ENCODE data around the gene SRP68. TPM values are rescaled to one million over a fixed set of nuclear protein-coding genes. Genes with fewer than 3 reads are reported as not detected.

Gene SRP68
- total and polyA plus RNA-seq, 4 donors = 17.7 to 36.7 (median 28.7) TPM

DNA sequence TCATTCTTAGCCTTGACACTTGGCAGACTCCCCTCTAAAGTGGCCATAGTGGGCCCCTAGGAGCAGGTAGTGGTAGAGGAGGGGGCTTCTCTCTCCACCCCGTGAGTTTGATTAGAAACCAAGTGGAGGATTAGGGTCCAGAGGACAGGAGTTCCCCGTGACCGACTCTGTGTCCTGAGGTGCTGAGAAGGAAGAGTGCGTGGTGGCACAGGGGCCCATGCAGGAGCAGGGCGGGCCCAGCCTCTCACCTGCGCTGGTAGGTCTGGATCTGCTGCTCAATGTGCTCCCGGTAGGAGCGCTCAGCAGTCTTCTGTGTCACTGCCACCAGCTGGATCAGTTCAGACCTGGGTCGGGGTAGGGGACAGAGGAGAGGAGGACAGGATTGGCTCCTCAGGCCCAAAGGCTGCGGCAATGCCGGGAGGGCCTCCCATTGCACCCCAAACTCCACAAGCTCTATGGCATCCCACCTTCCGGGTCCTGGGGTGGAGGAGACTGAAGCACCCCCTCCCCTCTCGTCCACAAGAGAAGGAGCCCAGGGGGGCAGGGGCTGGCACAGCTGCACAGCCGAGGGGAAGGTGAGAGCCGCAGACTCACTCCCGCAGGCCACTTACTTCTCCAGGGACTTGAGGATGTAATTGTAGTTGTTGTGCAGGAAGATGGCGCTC lies 12.9 kb upstream of the SRP68 start:
- Histone ChIP-seq H3K9me3 (ENCODE audit: control insufficient read depth in 4 of 4, low read length in 3 of 4) (no peaks in the 10 kb centered on the region), H3K4me3 (ENCODE audit: low read depth in 1 of 3, low read length in 3 of 3) (no peak overlapping the region), H3K27me3 (ENCODE audit: control insufficient read depth in 4 of 4, insufficient read depth in 4 of 4, low read length in 3 of 4) (no peaks in the 10 kb centered on the region), H3K36me3 (ENCODE audit: control insufficient read depth in 4 of 4, insufficient read depth in 3 of 4, low read depth in 1 of 4, low read length in 3 of 4) (peaks cover 16 to 66% (median 42%) of the 10 kb centered on the region in 4 donors), H3K9ac (ENCODE audit: low read depth in 1 of 2, low read length in 2 of 2) (no peak overlapping the region), H3K27ac (ENCODE audit: low read depth in 1 of 2, low read length in 2 of 2) (no peak overlapping the region), H3K4me1 (ENCODE audit: control insufficient read depth in 4 of 4, insufficient read depth in 4 of 4, low read length in 3 of 4) (no peaks in the 10 kb centered on the region)
- 85% methylated on average over 17 of the region's 17 CpGs for WGBS
- DNase-seq (ENCODE audit: low spot score) = no peak
- TF ChIP-seq, protein P1, sequence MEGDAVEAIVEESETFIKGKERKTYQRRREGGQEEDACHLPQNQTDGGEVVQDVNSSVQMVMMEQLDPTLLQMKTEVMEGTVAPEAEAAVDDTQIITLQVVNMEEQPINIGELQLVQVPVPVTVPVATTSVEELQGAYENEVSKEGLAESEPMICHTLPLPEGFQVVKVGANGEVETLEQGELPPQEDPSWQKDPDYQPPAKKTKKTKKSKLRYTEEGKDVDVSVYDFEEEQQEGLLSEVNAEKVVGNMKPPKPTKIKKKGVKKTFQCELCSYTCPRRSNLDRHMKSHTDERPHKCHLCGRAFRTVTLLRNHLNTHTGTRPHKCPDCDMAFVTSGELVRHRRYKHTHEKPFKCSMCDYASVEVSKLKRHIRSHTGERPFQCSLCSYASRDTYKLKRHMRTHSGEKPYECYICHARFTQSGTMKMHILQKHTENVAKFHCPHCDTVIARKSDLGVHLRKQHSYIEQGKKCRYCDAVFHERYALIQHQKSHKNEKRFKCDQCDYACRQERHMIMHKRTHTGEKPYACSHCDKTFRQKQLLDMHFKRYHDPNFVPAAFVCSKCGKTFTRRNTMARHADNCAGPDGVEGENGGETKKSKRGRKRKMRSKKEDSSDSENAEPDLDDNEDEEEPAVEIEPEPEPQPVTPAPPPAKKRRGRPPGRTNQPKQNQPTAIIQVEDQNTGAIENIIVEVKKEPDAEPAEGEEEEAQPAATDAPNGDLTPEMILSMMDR (IDR thresholded peaks at IDR 0.05; ENCODE audit: low read depth, low read length, missing input control) = no peak
- no peak for TF ChIP-seq HNF4A (conservative IDR thresholded peaks at IDR 0.05)
- TF ChIP-seq YY1 (IDR thresholded peaks at IDR 0.05) = no peak
- TF ChIP-seq TAF1 (conservative IDR thresholded peaks at IDR 0.05) = no peak
- no peak for TF ChIP-seq RXRA (IDR thresholded peaks at IDR 0.05)
- no peak for TF ChIP-seq RAD21 (IDR thresholded peaks at IDR 0.05)
- TF ChIP-seq NR2F2 (IDR thresholded peaks at IDR 0.05) = no peak

DNA sequence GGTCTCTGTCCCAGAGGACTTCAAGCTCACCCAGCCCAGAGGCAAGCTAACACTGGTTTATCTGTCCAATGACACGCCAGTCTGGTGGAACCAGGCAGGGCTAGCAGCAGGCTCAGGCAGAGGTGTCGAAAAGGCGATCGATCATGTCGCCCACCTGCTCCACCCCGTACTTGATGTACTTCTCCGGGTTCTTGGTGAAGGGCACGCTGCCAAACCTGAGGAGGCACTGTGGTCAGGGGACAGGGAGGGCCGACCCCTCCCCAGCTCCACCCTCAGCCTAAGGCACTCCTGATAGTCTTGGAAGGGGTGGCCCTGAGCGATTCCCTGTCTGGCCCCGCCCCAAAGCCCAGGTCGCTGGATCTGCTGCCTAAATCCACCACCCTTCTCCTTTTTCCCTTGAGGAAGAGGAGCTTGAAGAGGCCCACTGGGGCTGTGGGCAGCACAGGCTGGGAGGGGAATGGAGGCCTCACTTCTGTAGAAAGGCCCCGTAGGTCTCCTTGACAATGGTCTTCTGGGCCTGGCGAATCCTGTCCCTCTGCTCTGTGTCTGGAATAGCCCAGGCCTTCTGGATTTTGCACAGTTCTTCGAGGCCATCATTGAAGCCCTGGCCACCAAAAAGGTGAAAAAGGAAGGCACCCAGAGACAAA lies 11.3 kb upstream of the SRP68 start:
- H3K4me1 ChIP-seq (ENCODE audit: control insufficient read depth in 4 of 4, insufficient read depth in 4 of 4, low read length in 3 of 4) = no peaks in the 10 kb centered on the region
- 92% methylated on average over 15 of the region's 15 CpGs for WGBS
- TF ChIP-seq TAF1 (conservative IDR thresholded peaks at IDR 0.05) (no peak), JUND (IDR thresholded peaks at IDR 0.05) (no peak), YY1 (IDR thresholded peaks at IDR 0.05) (no peak), HNF4G (IDR thresholded peaks at IDR 0.05) (no peak), SP1 (IDR thresholded peaks at IDR 0.05) (no peak), EGR1 (IDR thresholded peaks at IDR 0.05; ENCODE audit: low read depth in 2 of 2) (no peak), RAD21 (IDR thresholded peaks at IDR 0.05) (no peak), RXRA (IDR thresholded peaks at IDR 0.05) (no peak)
- TF ChIP-seq, protein P2, sequence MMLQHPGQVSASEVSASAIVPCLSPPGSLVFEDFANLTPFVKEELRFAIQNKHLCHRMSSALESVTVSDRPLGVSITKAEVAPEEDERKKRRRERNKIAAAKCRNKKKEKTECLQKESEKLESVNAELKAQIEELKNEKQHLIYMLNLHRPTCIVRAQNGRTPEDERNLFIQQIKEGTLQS (IDR thresholded peaks at IDR 0.05) = no peak
- TF ChIP-seq, protein P1 (IDR thresholded peaks at IDR 0.05; ENCODE audit: low read depth, low read length, missing input control) = no peak
- H3K36me3 ChIP-seq (ENCODE audit: control insufficient read depth in 4 of 4, insufficient read depth in 3 of 4, low read depth in 1 of 4, low read length in 3 of 4) = peaks cover 12 to 50% (median 33%) of the 10 kb centered on the region in 4 donors
- H3K4me3 ChIP-seq (ENCODE audit: low read depth in 1 of 3, low read length in 3 of 3) = no peak overlapping the region
- DNase-seq (ENCODE audit: low spot score) = no peak
- no peak overlapping the region for H3K9ac ChIP-seq (ENCODE audit: low read depth in 1 of 2, low read length in 2 of 2)
- no peak overlapping the region for H3K27ac ChIP-seq (ENCODE audit: low read depth in 1 of 2, low read length in 2 of 2)
- H3K27me3 ChIP-seq (ENCODE audit: control insufficient read depth in 4 of 4, insufficient read depth in 4 of 4, low read length in 3 of 4) = no peaks in the 10 kb centered on the region
- H3K9me3 ChIP-seq (ENCODE audit: control insufficient read depth in 4 of 4, low read length in 3 of 4) = no peaks in the 10 kb centered on the region
